GM12801 (cell line): ENCODE measurements around the gene KIF3C.

ENCODE experiments used
- TF ChIP-seq, protein P1 (sequence below): IDR thresholded peaks from one replicate; pipeline ENCODE4 v1.5.1; 2011; ENCODE audit warnings: control low read depth; ENCODE audit not compliant: insufficient read length; ENCODE audit errors: extremely low read depth

Gene KIF3C

DNA sequence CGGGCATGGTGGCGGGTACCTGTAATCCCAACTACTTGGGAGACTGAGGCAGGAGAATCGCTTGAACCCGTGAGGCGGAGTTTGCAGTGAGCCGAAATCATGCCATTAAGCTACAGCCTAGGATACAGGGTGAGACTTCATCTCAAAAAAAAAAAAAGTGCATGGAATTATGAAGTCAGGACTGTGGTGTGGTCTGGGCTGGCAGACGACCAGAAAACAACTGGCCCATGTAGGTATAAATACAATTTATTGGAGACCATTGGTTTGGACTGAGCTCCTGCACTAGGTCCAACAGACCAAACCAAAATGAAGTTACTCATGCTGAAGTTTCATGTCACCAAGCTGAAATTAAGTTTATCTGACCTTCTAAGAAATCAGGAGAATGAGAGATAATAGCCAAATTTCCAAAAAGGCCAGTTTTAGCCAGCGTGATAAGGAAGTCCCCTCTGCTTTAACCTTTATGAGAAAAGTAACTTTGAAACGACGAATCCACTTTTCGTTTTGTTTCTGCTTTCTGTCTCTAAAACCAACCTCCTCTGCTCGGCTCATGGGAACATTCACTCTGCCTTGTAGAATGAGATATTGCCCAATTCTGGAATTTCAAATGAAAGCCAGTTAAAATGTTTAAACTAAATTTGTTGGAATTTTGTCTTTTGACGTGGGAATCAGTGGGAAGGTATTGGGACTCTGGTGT is 33.9 kb upstream of the KIF3C start:
- TF ChIP-seq, protein P1, sequence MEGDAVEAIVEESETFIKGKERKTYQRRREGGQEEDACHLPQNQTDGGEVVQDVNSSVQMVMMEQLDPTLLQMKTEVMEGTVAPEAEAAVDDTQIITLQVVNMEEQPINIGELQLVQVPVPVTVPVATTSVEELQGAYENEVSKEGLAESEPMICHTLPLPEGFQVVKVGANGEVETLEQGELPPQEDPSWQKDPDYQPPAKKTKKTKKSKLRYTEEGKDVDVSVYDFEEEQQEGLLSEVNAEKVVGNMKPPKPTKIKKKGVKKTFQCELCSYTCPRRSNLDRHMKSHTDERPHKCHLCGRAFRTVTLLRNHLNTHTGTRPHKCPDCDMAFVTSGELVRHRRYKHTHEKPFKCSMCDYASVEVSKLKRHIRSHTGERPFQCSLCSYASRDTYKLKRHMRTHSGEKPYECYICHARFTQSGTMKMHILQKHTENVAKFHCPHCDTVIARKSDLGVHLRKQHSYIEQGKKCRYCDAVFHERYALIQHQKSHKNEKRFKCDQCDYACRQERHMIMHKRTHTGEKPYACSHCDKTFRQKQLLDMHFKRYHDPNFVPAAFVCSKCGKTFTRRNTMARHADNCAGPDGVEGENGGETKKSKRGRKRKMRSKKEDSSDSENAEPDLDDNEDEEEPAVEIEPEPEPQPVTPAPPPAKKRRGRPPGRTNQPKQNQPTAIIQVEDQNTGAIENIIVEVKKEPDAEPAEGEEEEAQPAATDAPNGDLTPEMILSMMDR, result no peak

DNA sequence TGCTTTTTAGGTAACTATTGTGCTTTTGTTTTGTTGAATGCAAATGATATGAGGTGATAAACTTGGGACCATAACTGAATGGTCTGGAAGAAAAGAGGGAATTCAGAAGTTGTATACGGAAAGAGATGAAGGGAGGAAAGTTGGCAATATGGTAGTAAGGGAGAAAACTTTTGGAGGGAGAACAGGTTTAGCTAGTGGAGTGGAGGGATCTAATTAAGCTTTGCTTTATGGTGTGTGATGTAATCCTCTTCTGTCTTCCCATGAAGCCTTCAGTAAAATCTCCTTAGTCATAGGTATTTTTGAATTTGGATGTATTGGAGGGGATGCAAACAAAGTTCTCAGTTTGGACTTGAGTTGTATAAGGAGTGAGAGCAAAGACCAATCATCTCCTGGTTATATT is 31.4 kb upstream of the KIF3C start:
- TF ChIP-seq, protein P1, result no peak

DNA sequence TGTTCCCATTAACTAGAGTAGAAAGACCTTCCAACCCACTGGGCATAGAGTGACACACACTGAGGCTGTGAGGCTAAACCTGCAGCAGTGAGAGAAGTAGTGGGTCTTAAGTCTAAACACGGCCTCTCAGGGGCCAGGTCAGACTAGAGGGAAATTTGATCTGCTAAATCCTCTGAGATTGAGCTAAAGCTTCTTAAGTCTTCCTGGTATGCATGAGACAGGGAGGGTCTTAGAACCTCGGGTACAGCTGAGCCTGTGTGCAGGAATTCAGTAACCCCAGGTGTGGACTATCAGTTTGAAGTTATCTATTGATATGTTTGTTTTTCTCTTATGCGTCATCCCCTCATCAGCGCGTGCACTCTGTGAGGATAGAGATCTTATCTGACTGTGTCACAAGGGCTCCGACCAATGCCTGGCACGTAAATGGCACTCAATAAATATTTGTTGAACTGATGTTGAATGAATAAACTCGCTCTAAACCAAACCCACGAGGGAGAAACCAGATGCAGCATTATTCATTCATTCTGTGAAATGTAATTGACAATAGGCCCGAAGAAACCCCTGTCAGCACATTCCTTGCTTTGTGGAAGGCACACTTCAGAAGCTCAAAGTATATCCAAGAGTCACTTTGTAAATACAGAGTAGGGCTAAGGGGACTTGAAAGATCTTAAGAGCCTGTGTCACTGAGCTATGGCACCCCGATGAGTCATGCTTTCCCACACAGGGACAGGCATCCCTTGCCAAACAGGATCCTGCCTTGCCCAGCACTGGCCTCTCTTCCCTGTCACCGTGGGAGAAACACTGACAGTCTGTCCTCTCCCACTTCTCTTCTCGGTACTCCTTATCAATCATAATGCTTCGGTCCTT is 29.9 kb upstream of the KIF3C start:
- TF ChIP-seq, protein P1, result no peak

DNA sequence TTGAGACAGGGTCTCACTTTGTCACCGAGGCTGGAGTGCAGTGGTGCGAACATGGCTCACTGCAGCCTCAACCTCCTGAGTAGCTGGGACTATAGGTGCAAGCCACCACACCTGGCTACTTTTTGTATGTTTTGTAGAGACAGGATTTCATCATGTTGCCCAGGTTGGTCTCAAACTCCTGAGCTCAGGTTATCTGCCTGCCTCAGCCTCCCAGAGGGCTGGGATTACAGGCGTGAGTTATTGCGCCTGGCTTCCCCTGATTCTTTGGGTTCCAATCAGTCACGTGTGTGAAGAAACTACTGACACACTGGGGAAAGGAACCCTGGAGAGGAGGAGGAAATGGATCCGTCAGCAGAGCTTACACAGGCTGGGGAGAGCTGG is 29.3 kb upstream of the KIF3C start:
- TF ChIP-seq, protein P1, result no peak

DNA sequence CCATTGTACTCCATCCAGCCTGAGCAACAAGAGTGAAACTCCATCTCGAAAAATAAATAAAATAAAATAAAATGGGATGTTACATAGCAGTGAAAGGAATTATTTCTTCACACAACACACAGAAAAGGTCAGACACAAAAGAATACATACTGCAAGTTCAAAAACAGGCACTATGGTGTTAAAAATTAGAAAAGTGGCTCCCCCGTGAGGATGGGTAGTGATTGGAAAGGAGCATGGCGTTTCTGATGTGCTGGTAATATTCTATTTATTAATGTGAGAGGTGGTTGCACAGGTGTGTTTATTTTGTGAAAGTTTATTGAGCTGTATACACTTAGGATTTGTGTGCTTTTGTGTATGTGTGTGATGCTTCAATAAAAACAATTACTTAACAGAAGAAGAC is 28.6 kb upstream of the KIF3C start:
- TF ChIP-seq, protein P1, result no peak

DNA sequence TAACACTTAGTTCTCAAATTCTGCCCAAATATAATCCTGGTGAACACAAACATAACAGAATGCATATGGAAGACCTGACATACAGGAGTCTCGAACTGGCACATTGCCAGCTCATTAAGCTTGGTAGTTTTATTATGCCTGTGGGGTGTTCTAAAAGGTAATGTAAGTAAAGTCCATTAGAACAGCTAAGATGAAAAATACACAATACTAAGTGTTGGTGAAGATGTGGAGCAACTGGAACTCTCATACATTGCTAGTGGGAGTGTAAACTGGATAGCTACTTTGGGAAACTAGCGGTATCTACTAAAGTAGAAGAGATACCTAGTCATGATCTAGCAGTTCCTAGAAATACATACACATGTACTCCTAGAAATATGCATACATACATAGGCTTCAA is 27.3 kb upstream of the KIF3C start:
- TF ChIP-seq, protein P1, result no peak

DNA sequence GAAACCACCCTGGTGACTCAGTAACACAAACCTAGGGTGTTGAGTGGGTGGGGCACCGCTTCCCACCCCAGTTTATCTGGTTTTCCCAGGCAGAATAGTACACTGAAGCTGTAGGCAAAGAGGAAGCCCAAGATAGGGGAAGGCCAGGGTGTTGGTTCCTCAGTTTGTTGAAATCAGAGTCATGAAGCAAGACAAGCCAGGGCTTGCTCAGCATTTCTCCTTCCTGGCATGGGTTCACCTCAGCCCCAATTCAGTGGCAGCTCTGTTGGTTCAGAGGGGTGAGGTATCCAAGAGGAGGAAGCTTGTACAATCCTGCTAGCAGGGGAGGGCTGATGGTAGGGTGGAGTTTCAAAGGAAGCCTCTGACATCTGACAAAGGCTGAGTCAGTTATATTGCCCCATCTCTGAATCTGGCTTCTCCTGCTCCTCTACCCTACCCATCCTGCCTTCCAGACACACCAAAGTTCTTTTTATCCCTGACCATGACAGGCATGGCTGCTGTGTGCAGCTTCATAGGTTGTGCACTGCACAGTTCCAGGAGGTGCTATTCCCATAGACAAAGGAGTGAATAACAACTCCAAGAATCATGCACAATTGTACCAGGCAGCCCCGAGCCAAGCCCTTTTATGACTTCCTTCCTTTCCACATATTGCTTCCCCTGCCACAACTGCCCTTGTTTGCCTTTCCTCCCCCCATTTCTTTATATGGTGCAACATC is 26.7 kb upstream of the KIF3C start:
- TF ChIP-seq, protein P1, result no peak
